HG03521 (cell line): ENCODE data around the gene SLX4.
"Not testable (repeated sequence)": the region's sequence is repeated elsewhere in the genome, so short reads cannot be mapped to it uniquely, and the experiment has no call there.

Experiments
- ATAC-seq: cut with Tn5 transposase; IDR thresholded peaks from one replicate; pipeline ENCODE4 v1.9.1; 2021; ENCODE audit warnings: mild to moderate bottlenecking, moderate library complexity; ENCODE audit not compliant: unreplicated experiment

Gene SLX4

GRCh38 chr16:3642397-3643094, 31.1 kb upstream of the SLX4 start:
- no peak for ATAC-seq

- no peak for ATAC-seq
Observed at GRCh38 chr16:3641801-3642396, 30.5 kb upstream of the SLX4 start.

- ATAC-seq = no peak
Observed at GRCh38 chr16:3640632-3641501, 29.5 kb upstream of the SLX4 start.

GRCh38 chr16:3640207-3640606, 28.8 kb upstream of the SLX4 start:
- ATAC-seq = no peak

- ATAC-seq = no peak
Observed at GRCh38 chr16:3638916-3639644, 27.7 kb upstream of the SLX4 start.

- no peak for ATAC-seq
Observed at GRCh38 chr16:3637371-3637923, 26.0 kb upstream of the SLX4 start.

GRCh38 chr16:3625911-3626732, 14.7 kb upstream of the SLX4 start:
- ATAC-seq = no peak

- no peak for ATAC-seq
Observed at GRCh38 chr16:3625331-3625730, 13.9 kb upstream of the SLX4 start.

GRCh38 chr16:3623642-3624041, 12.2 kb upstream of the SLX4 start:
- ATAC-seq = no peak

- no peak for ATAC-seq
Observed at GRCh38 chr16:3618769-3619141, 7.3 kb upstream of the SLX4 start.

GRCh38 chr16:3612510-3613466, 1.4 kb upstream of the SLX4 start:
- no peak for ATAC-seq

GRCh38 chr16:3610698-3611145, 684 bp downstream of the SLX4 start:
- ATAC-seq = no peak

GRCh38 chr16:3609895-3610697, 1.3 kb downstream of the SLX4 start:
- no peak for ATAC-seq

- not testable (repeated sequence) for ATAC-seq
Observed at GRCh38 chr16:3608976-3609375, 2.4 kb downstream of the SLX4 start.

GRCh38 chr16:3608069-3608468, 3.3 kb downstream of the SLX4 start:
- ATAC-seq = no peak

- no peak for ATAC-seq
Observed at GRCh38 chr16:3607634-3608033, 3.8 kb downstream of the SLX4 start.

GRCh38 chr16:3607161-3607560, 4.2 kb downstream of the SLX4 start:
- no peak for ATAC-seq

- no peak for ATAC-seq
Observed at GRCh38 chr16:3606441-3606840, 5.0 kb downstream of the SLX4 start.
